HG03045 (cell line): ENCODE measurements around the gene TXN.
"Not testable (repeated sequence)": the region's sequence is repeated elsewhere in the genome, so short reads cannot be mapped to it uniquely, and the experiment has no call there.

Experiments
- ATAC-seq: cut with Tn5 transposase; IDR thresholded peaks from one replicate; pipeline ENCODE4 v1.9.1; 2021; ENCODE audit warnings: mild to moderate bottlenecking, moderate library complexity; ENCODE audit not compliant: unreplicated experiment

TXN gene

DNA sequence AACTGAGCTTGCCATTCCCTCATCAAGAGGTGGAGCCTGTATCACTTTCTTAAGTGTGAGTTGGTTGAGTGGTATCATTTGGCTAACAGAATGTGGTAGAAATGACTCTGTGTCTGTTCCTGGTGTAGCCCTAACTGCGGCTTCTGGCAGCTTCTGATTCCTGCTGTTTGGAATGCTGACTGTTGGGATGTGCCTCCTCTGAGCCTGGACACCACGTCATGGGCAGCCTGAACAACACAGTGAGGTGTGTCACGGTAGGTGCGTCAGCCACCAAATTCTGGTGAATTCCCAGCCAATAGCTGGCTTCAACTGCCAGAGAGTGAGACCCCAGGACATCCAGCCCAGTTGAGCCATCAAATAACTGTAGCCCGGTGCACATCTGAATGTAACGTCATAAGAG lies 42.2 kb downstream of the TXN start:
- ATAC-seq = no peak

DNA sequence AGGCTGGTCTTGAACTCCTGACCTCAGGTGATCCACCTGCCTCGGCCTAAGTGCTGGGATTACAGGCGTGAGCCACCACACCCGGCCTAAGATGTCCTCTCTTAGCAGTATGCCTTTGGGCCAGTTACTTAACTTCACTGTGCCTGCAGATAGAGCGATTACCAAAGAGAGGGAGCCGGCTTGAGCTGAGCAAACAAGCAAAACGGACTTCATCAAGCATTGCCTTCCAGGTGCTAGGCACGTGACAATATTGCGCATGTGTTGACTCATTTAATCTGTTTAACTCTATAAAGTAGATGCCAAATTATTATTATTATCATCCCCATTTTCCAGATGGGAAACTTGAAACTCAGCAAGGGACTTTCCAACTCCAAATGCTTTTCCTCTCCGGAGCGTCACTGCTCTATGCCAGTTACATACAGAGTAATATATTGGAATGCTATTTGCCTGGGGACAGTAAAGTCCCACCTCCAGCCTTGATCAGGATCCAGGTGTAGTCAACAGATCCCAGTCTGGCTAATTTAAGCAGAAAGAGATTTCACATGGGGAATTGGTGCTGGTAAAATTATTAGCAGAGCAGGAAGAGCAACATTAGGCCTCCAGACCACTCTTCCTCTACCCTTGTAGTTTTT lies 42.8 kb downstream of the TXN start:
- no peak for ATAC-seq

DNA sequence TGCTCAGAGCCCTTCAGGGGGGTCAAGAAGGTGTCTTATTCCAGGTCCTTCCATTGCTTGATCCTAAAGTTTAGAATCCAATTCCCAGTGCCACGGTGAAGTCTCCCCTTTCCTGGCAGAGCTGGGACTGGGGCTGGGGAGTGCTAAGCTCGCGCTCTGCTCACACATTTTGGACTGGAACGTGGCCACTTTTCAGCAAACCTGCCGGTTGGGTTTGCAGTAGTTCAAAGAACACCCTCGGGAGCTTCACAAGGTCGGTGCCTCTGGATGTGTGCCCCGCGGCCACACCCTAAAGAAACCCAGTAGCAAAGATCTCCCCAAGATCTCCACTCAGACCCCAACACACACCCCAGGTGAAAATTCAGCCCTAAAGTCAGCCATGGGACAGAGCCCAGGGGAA lies 48.3 kb downstream of the TXN start, which contains the start of gene C9orf152:
Gene C9orf152, minus strand, starts transcription at position 129 of the 400 bp plus-strand sequence. CDS start 580 bp downstream, outside the sequence.
- no peak for ATAC-seq

DNA sequence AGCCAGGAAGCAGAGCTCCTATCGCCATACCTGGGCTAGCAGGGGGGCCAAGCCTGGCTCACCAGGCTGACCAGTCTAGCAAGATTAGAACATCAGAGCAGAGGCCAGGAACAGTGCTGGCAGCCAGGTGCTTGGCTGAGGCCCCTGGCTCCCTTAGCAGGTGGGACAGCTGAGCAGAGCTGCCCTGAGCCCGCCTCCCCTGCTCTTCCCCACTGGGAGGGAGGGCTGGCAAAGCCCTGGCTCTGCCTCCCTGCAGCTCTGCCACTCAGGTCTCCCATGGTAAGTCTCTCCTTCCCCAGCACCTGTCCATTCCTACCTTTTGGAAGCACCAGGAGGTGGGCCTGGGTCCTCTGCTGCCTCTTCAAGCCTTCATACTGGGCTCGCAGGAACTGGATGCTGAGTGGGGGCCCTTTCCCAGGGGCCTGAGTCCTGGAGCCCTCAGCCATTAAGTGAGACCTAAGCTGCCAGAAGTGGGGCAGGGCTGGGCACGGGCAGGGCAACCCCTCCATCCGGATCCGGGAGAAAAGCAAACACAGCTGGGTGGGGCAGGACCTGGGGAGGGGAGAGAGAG lies 49.2 kb downstream of the TXN start:
- ATAC-seq = no peak

DNA sequence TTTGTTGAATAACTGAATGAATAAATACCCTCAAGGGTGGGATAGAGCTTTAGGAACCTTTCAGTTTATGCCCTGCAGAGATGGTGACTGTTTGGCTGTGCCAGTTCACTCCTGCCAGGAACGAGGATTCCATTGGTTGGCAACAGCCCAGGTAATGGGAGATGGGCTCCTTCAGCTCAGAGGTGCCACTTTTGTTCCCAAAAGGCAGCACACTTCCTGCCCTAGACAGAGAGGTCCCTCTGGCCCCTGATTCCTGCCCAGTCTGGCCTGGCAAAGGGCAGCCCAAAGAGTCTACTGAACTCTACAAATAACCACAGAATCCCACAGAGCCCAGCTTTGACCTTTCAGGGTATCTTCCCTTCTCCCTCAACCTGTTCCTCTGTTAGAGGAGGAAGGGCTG lies 49.9 kb downstream of the TXN start:
- ATAC-seq = no peak

DNA sequence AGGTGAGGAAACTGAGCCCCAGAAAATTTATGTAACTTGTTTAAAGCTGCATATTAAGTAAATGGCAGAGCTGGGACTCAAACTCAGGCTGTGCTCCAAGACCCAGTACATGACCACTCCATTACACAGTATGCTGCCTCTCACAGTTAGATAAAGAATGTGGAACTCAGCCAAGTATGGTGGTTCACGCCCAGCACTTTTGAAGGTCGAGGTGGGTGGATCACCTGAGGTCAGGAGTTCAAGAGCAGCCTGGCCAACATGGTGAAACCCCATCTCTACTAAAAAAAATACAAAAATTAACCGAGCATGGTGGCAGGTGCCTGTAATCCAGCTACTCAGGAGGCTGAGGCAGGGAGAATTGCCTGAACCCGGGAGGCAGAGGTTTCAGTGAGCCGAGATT lies 50.7 kb downstream of the TXN start:
- not testable (repeated sequence) for ATAC-seq

DNA sequence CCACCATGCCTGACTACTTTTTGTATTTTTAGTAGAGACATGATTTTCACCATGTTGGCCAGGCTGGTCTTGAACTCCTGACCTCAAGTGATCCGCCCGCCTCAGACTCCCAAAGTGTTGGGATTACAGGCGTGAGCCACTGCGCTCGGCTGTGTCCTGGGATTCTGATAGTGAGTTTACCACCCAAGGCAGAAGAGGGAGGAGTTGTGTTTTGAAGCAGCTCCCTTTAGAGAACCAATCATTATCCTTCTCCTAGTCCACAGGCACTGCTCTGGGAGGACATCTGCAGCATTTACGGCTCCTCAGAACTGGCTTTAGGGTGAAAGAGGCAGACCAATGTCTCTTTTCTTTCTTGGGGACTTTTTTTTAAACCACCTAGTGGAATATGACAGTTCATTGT lies 54.1 kb downstream of the TXN start:
- no peak for ATAC-seq

DNA sequence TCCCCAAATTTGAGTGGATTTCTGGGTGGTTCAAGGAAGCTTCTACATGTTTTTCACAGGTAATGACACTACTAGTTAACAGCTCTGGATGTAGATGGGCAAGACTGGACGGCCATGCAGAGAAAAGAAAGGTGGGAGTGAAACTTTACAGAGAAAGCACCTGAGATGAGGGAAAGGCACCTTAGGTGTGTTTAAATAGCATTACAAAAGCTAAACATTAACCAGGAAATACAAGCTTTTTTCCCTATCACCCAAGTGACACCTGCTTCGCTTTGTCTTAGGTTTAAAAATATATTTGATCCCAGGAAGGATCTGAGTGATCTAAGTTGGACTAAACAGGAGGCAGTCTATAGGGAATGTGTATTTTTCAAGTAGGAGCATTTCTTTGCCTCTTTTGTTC lies 56.7 kb downstream of the TXN start:
- no peak for ATAC-seq

DNA sequence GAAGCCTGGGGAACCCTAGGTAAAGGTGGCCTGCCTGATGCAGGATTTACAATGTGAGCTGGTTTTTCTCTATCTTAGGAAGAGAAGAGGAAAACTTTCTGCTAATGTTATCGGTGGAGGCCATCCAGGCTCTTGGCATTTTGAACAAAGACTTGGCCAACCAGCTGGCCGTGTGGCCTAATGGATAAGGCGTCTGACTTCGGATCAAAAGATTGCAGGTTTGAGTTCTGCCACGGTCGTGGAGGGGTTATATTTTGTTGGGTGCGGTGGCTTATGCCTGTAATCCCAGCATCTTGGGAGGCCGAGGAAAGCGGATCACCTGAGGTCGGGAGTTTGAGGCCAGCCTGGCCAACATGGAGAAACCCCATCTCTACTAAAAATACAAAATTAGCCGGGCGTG lies 58.0 kb downstream of the TXN start:
- ATAC-seq = no peak

DNA sequence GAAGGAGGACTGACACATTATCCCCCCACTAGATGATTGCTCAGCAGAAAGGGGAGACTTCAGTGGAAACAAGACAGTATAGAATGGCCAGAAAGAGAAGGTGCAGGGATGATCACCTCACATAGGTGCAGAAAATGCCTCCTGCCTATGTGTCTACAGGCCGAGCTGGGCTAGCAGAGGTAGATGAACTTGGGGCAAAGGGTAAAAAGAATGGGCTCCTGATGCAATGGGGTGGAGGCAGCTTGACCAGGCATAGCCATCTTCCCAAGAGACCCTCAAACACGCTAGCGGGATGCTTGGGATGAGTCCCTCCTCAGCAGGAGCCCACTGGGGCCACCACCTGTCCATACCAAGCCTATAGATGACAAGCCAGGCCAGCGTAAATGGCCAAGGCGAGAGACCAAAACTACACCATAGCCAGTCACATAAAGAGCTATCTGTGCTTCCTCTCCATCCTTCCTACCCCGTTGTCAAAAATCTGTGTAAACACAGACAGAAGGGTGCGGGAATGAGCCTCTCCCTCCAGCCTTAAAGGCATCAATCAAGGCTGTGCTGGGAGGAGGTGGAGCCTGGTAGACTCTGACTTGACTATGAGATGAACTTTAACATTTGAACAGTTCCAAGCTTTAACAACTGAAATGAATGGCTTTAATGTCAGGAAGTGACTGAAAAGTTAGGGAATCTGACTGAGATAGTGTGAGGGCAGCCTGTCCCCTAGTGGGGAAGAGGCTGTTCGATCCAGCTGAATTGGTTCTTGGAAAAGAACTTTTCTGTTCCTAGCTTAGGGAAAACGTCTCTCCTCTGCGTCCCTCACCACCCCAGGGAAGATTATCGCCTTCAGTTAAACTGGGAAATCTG lies 58.7 kb downstream of the TXN start:
- no peak for ATAC-seq

DNA sequence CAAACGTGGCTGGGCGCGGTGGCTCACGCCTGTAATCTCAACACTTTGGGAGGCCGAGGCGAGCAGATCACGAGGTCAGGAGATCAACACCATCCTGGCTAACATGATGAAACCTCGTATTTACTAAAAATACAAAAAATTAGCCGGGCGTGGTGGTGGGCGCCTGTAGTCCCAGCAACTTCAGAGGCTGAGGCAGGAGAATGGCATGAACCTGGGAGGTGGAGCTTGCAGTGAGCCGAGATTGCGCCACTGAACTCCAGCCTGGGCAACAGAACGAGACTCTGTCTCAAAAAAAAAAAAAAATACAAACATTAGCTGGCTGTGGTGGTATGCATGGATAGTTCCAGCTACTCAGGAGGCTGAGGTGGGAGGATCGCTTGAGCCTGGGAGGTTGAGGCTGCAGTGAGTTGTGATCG lies 60.2 kb downstream of the TXN start:
- ATAC-seq = not testable (repeated sequence)
